Memory B cell (primary cell): ENCODE results near the gene CAPN7.

Experiments
- ATAC-seq: fragments of 150-1000 bp; cut with Tn5 transposase; 2 replicates; pipeline ENCODE4 v1.10.0; 2021; ENCODE audit warnings: low read depth, mild to moderate bottlenecking, moderate library complexity
- DNase-seq, 2 donors: peaks; one replicate each; pipeline ENCODE4 v3.0.0; 2022; ENCODE audit warnings: low spot score in 2 of 2
- H3K27ac Mint-ChIP-seq: one replicate; pipeline ENCODE4 v1.8.0; 2022; ENCODE audit warnings: mild to moderate bottlenecking, moderate library complexity, mixed read lengths
- H3K27me3 Mint-ChIP-seq: one replicate; pipeline ENCODE4 v1.8.0; 2022; ENCODE audit warnings: mixed read lengths
- H3K36me3 Mint-ChIP-seq: one replicate; pipeline ENCODE4 v1.8.0; 2022; ENCODE audit warnings: mild to moderate bottlenecking, mixed read lengths
- H3K4me1 Mint-ChIP-seq: one replicate; pipeline ENCODE4 v1.8.0; 2022; ENCODE audit warnings: mixed read lengths
- H3K4me3 Mint-ChIP-seq: one replicate; pipeline ENCODE4 v1.8.0; 2022; ENCODE audit warnings: mild to moderate bottlenecking, moderate library complexity, mixed read lengths
- H3K9me3 Mint-ChIP-seq: one replicate; pipeline ENCODE4 v1.8.0; 2022; ENCODE audit warnings: mixed read lengths

Gene CAPN7

GRCh38 chr3:15243822-15244482 lies 37.9 kb downstream of the CAPN7 start:
- DNase-seq (no peak), ATAC-seq (no peak)
- H3K27me3 Mint-ChIP-seq, result no peaks in the 10 kb centered on the region
- no peak overlapping the region for H3K4me3 Mint-ChIP-seq
- peak overlapping the region; percentile 64 for H3K27ac Mint-ChIP-seq
- no peaks in the 10 kb centered on the region for H3K9me3 Mint-ChIP-seq
- H3K36me3 Mint-ChIP-seq, result peaks cover 18% of the 10 kb centered on the region
- H3K4me1 Mint-ChIP-seq, result peaks cover 2% of the 10 kb centered on the region

GRCh38 chr3:15246186-15246585 lies 40.1 kb downstream of the CAPN7 start:
- Mint-ChIP-seq H3K4me3 (no peak overlapping the region), H3K4me1 (peaks cover 2% of the 10 kb centered on the region), H3K36me3 (peaks cover 20% of the 10 kb centered on the region), H3K27me3 (no peaks in the 10 kb centered on the region), H3K27ac (no peak overlapping the region), H3K9me3 (no peaks in the 10 kb centered on the region)
- ATAC-seq (no peak), DNase-seq (no peak)

- no peaks in the 10 kb centered on the region for H3K4me1 Mint-ChIP-seq
- H3K36me3 Mint-ChIP-seq, result peaks cover 15% of the 10 kb centered on the region
- peak overlapping the region; percentile 45 for H3K27ac Mint-ChIP-seq
- H3K27me3 Mint-ChIP-seq, result no peaks in the 10 kb centered on the region
- DNase-seq, result no peak
- no peak overlapping the region for H3K4me3 Mint-ChIP-seq
- no peak for ATAC-seq
- H3K9me3 Mint-ChIP-seq, result no peaks in the 10 kb centered on the region
These were observed 47.1 kb downstream of the CAPN7 start for GRCh38 chr3:15253023-15253697.

- no peak overlapping the region for H3K4me3 Mint-ChIP-seq
- H3K27ac Mint-ChIP-seq, result peak overlapping the region; percentile 77
- H3K9me3 Mint-ChIP-seq, result no peaks in the 10 kb centered on the region
- no peaks in the 10 kb centered on the region for H3K27me3 Mint-ChIP-seq
- no peaks in the 10 kb centered on the region for H3K4me1 Mint-ChIP-seq
- ATAC-seq (no peak), DNase-seq (no peak)
- H3K36me3 Mint-ChIP-seq, result peaks cover 27% of the 10 kb centered on the region
These were observed 49.2 kb downstream of the CAPN7 start for GRCh38 chr3:15255215-15255614.

- no peak overlapping the region for H3K4me3 Mint-ChIP-seq
- peak overlapping the region; percentile 77 for H3K27ac Mint-ChIP-seq
These were observed 50.9 kb downstream of the CAPN7 start for GRCh38 chr3:15256861-15257341.

GRCh38 chr3:15258720-15259119 lies 52.7 kb downstream of the CAPN7 start:
- Mint-ChIP-seq H3K27ac (peak overlapping the region; percentile 76), H3K4me3 (no peak overlapping the region), H3K27me3 (no peaks in the 10 kb centered on the region), H3K36me3 (peaks cover 29% of the 10 kb centered on the region), H3K9me3 (no peaks in the 10 kb centered on the region), H3K4me1 (no peaks in the 10 kb centered on the region)
- DNase-seq, result no peak
- no peak for ATAC-seq

More at GRCh38 chr3:15256861-15257341, 50.9 kb downstream of the CAPN7 start:
- peaks cover 31% of the 10 kb centered on the region for H3K36me3 Mint-ChIP-seq
- no peak for DNase-seq
- H3K4me1 Mint-ChIP-seq, result no peaks in the 10 kb centered on the region
- ATAC-seq, result no peak
- no peaks in the 10 kb centered on the region for H3K27me3 Mint-ChIP-seq
- no peaks in the 10 kb centered on the region for H3K9me3 Mint-ChIP-seq

- H3K4me3 Mint-ChIP-seq, result no peak overlapping the region
- ATAC-seq (no peak), DNase-seq (no peak)
- no peaks in the 10 kb centered on the region for H3K9me3 Mint-ChIP-seq
- peaks cover 30% of the 10 kb centered on the region for H3K36me3 Mint-ChIP-seq
- peaks cover 7% of the 10 kb centered on the region for H3K4me1 Mint-ChIP-seq
- H3K27ac Mint-ChIP-seq, result peak overlapping the region; percentile 76
- H3K27me3 Mint-ChIP-seq, result no peaks in the 10 kb centered on the region
These were observed 54.5 kb downstream of the CAPN7 start for GRCh38 chr3:15260531-15260930.

GRCh38 chr3:15261274-15261673 lies 55.2 kb downstream of the CAPN7 start:
- H3K4me1 Mint-ChIP-seq, result peaks cover 12% of the 10 kb centered on the region
- H3K27ac Mint-ChIP-seq, result peak overlapping the region; percentile 62
- ATAC-seq (no peak), DNase-seq (no peak)
- peaks cover 27% of the 10 kb centered on the region for H3K36me3 Mint-ChIP-seq
- H3K9me3 Mint-ChIP-seq, result no peaks in the 10 kb centered on the region
- no peaks in the 10 kb centered on the region for H3K27me3 Mint-ChIP-seq
- no peak overlapping the region for H3K4me3 Mint-ChIP-seq

- DNase-seq, result no peak
- Mint-ChIP-seq H3K9me3 (no peaks in the 10 kb centered on the region), H3K27ac (peak overlapping the region; percentile 62), H3K4me1 (peaks cover 13% of the 10 kb centered on the region), H3K27me3 (no peaks in the 10 kb centered on the region), H3K4me3 (no peak overlapping the region), H3K36me3 (peaks cover 26% of the 10 kb centered on the region)
- no peak for ATAC-seq
These were observed 56.0 kb downstream of the CAPN7 start for GRCh38 chr3:15262021-15262420.

- peaks cover 28% of the 10 kb centered on the region for H3K36me3 Mint-ChIP-seq
- DNase-seq, result no peak
- no peaks in the 10 kb centered on the region for H3K9me3 Mint-ChIP-seq
- no peak overlapping the region for H3K27ac Mint-ChIP-seq
- H3K4me1 Mint-ChIP-seq, result peaks cover 16% of the 10 kb centered on the region
- no peak for ATAC-seq
- H3K27me3 Mint-ChIP-seq, result no peaks in the 10 kb centered on the region
- no peak overlapping the region for H3K4me3 Mint-ChIP-seq
These were observed 57.1 kb downstream of the CAPN7 start for GRCh38 chr3:15263120-15263519.

- Mint-ChIP-seq H3K36me3 (peaks cover 26% of the 10 kb centered on the region), H3K27me3 (no peaks in the 10 kb centered on the region), H3K4me1 (peaks cover 20% of the 10 kb centered on the region), H3K27ac (no peak overlapping the region), H3K9me3 (no peaks in the 10 kb centered on the region), H3K4me3 (no peak overlapping the region)
- DNase-seq (no peak), ATAC-seq (no peak)
These were observed 57.9 kb downstream of the CAPN7 start for GRCh38 chr3:15263926-15264325.

GRCh38 chr3:15264486-15264885 lies 58.4 kb downstream of the CAPN7 start:
- Mint-ChIP-seq H3K27me3 (no peaks in the 10 kb centered on the region), H3K9me3 (no peaks in the 10 kb centered on the region), H3K4me3 (no peak overlapping the region), H3K4me1 (peaks cover 26% of the 10 kb centered on the region), H3K27ac (no peak overlapping the region), H3K36me3 (peaks cover 26% of the 10 kb centered on the region)
- ATAC-seq (no peak), DNase-seq (no peak)

- Mint-ChIP-seq H3K27me3 (no peaks in the 10 kb centered on the region), H3K36me3 (peaks cover 18% of the 10 kb centered on the region), H3K9me3 (no peaks in the 10 kb centered on the region), H3K4me1 (peaks cover 34% of the 10 kb centered on the region), H3K27ac (peak overlapping the region; percentile 67), H3K4me3 (no peak overlapping the region)
- ATAC-seq (no peak), DNase-seq (no peak)
These were observed 59.8 kb downstream of the CAPN7 start for GRCh38 chr3:15265655-15266509.
